Stomach (tissue), 9 donors: ENCODE results near the gene FER1L5. TPM values are rescaled to one million over a fixed set of nuclear protein-coding genes. Genes with fewer than 3 reads are reported as not detected.

Experiments used
- DNase-seq, 2 donors: peaks; one replicate each; pipeline versions ENCODE4 v3.0.0 to v3.0.0-alpha.2; 2013 to 2019
- H3K27ac ChIP-seq, 5 donors: fragments of 200-600 bp in 4 of 5; sonication (generic) in 4 of 5; one replicate each; pipeline ENCODE4 v1.5.1; 2013 to 2019; ENCODE audit warnings: mild to moderate bottlenecking in 1 of 5, moderate library complexity in 1 of 5
- H3K27me3 ChIP-seq, 3 donors: fragments of 200-600 bp; sonication (generic); one replicate each; pipeline ENCODE4 v1.5.1; 2017 to 2019; ENCODE audit warnings: mixed run types in 1 of 3
- H3K36me3 ChIP-seq, 4 donors: fragments of 200-600 bp; sonication (generic); 1 replicate in 3 of 4; 2 replicates in 1 of 4; pipeline ENCODE4 v1.5.1; 2016 to 2019
- H3K4me1 ChIP-seq, 4 donors: fragments of 200-600 bp; sonication (generic); one replicate each; pipeline ENCODE4 v1.5.1; 2016 to 2019
- H3K4me3 ChIP-seq, 4 donors: fragments of 200-600 bp; sonication (generic) in 3 of 4; one replicate each; pipeline ENCODE4 v1.5.1; 2016 to 2019; ENCODE audit warnings: mild to moderate bottlenecking in 1 of 4
- H3K9me3 ChIP-seq, 4 donors: fragments of 200-600 bp; sonication (generic); one replicate each; pipeline ENCODE4 v1.5.1; 2016 to 2019
- EP300 ChIP-seq: sonication (generic); formaldehyde crosslinking; IDR thresholded peaks from one replicate; pipeline ENCODE4 v1.6.1; 2017; ENCODE audit warnings: antibody characterized with exemption
- POLR2A ChIP-seq, 4 donors: fragments of 450-650 bp; IDR thresholded peaks; one replicate each; pipeline ENCODE4 v1.6.1; 2016; ENCODE audit warnings: antibody characterized with exemption in 4 of 4, control low read depth in 2 of 4, mild to moderate bottlenecking in 1 of 4, moderate library complexity in 1 of 4
- POLR2AphosphoS5 ChIP-seq, 3 donors: sonication (generic); formaldehyde crosslinking; IDR thresholded peaks; one replicate each; pipeline ENCODE4 v1.6.1; 2016; ENCODE audit warnings: antibody characterized with exemption in 3 of 3
- WGBS, 5 donors: extraction: QIAGEN DNeasy Blood & Tissue Kit in 3 of 5; methylation state at CpG; one replicate each; pipeline versions ENCODE4 v1.1.5 to v1.1.7; 2013 to 2018; 5-methylcytosine and 5-hydroxymethylcytosine counted together
- intact Hi-C: fragments of 100-400 bp; cut with DNase I; formaldehyde crosslinking; loops from one replicate; pipeline ENCODE4 v1.15.1; 2023; ENCODE audit warnings: low total_unique reads
- polyA plus RNA-seq, 3 donors: library from polyadenylated mRNA; stranded (reverse); fragments of 200-250 nt; gene quantifications; one replicate each; pipeline ENCODE4 v1.2.3, GENCODE V29; 2013
- total RNA-seq, 5 donors: library from RNA; depleted of rRNA; stranded (reverse); fragments of >200 nt; gene quantifications; one replicate each; pipeline versions ENCODE4 v1.1.0 to v1.2.3, GENCODE V29; 2014 to 2016
- TF ChIP-seq, protein P1 (sequence below), 7 experiments: fragments of 450-650 bp in 4 of 7; fragments of 200-600 bp in 3 of 7; sonication (generic) in 3 of 7; IDR thresholded peaks; one replicate each; pipeline ENCODE4 v1.5.1; 2016 to 2019; ENCODE audit warnings: antibody characterized with exemption in 7 of 7, control low read depth in 2 of 7, mild to moderate bottlenecking in 1 of 7
- donor health status: healthy with polysubstance abuse.
- donor health status: Bipolar disorder and iron deficiency.
- donor health status: healthy.

Gene FER1L5
- total and polyA plus RNA-seq, 8 donors = 0.03 to 0.73 (median 0.06) TPM; not detected in 5

DNA sequence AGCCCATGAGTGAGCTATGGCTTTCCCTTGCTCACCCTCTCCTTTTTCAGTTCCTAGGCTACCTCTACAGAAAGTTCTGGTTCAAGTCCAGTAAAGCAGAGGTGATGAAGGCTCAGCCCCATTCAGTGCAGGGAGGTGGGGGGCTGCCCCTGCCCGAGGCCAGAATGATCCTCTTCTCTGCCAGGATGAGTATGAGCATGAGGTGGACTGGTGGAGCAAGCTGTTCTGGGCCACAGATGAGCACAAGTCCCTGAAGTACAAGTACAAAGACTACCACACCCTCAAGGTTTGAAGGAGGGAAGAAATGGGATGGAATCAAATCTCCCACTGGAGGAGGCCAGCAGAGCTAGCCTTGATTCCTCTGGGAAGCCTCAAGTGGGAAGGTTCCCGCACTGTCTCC is 54.9 kb downstream of the FER1L5 start:
- intact Hi-C loops = no loop called here
- Histone ChIP-seq H3K27ac (no peak overlapping the region), H3K4me3 (no peak overlapping the region), H3K36me3 (peaks cover 0 to 18% (median 11%) of the 10 kb centered on the region in 4 donors), H3K27me3 (no peaks in the 10 kb centered on the region), H3K9me3 (no peaks in the 10 kb centered on the region), H3K4me1 (no peaks in the 10 kb centered on the region)
- no peak for DNase-seq
- no peak for TF ChIP-seq POLR2A (IDR thresholded peaks at IDR 0.05)
- no peak for TF ChIP-seq POLR2AphosphoS5 (IDR thresholded peaks at IDR 0.05)
- TF ChIP-seq, protein P1, sequence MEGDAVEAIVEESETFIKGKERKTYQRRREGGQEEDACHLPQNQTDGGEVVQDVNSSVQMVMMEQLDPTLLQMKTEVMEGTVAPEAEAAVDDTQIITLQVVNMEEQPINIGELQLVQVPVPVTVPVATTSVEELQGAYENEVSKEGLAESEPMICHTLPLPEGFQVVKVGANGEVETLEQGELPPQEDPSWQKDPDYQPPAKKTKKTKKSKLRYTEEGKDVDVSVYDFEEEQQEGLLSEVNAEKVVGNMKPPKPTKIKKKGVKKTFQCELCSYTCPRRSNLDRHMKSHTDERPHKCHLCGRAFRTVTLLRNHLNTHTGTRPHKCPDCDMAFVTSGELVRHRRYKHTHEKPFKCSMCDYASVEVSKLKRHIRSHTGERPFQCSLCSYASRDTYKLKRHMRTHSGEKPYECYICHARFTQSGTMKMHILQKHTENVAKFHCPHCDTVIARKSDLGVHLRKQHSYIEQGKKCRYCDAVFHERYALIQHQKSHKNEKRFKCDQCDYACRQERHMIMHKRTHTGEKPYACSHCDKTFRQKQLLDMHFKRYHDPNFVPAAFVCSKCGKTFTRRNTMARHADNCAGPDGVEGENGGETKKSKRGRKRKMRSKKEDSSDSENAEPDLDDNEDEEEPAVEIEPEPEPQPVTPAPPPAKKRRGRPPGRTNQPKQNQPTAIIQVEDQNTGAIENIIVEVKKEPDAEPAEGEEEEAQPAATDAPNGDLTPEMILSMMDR (IDR thresholded peaks at IDR 0.05) = no peak
- no peak for TF ChIP-seq EP300
- 80 to 96% (median 87%) methylated on average over 1 to 2 of the region's 2 CpGs for WGBS, 5 donors

DNA sequence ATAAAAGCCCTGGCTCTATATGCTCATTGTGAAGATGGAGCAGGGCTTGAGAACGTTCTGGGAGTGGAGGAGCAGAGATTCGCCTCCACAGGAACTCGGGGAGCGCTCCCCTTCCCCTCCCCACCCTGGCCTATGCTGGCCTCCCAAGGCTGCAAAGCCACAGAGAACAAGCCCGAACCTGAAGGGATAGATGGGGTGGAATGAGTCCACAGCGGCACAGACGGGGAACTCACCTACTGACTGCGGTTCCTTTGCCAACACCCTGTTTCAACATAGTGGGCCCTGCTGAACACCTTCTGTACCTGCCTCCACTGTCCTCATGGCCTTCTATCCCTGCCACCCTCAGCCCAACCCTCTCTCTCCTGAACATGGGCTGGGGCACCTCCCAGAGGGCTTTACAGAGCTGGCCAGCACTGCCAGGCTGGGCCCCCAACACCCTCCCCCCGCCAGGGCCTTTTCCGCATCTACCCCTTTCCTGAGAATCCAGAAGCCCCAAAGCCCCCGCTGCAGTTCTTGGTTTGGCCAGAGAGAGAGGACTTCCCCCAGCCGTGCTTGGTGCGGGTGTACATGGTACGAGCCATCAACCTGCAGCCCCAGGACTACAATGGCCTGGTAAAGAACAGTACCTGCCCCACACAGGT is 55.8 kb downstream of the FER1L5 start:
- 86 to 96% (median 89%) methylated on average over 12 to 14 of the region's 14 CpGs for WGBS, 5 donors
- no peak overlapping the region for H3K27ac ChIP-seq
- H3K9me3 ChIP-seq = no peaks in the 10 kb centered on the region
- intact Hi-C loops = no loop called here
- no peak overlapping the region for H3K4me3 ChIP-seq
- H3K36me3 ChIP-seq = peaks cover 0 to 27% (median 20%) of the 10 kb centered on the region in 4 donors
- H3K27me3 ChIP-seq = no peaks in the 10 kb centered on the region
- no peaks in the 10 kb centered on the region for H3K4me1 ChIP-seq
- TF ChIP-seq POLR2A (IDR thresholded peaks at IDR 0.05) = no peak
- no peak for TF ChIP-seq EP300
- TF ChIP-seq, protein P1 (IDR thresholded peaks at IDR 0.05) = no peak
- no peak for TF ChIP-seq POLR2AphosphoS5 (IDR thresholded peaks at IDR 0.05)
- DNase-seq = no peak

DNA sequence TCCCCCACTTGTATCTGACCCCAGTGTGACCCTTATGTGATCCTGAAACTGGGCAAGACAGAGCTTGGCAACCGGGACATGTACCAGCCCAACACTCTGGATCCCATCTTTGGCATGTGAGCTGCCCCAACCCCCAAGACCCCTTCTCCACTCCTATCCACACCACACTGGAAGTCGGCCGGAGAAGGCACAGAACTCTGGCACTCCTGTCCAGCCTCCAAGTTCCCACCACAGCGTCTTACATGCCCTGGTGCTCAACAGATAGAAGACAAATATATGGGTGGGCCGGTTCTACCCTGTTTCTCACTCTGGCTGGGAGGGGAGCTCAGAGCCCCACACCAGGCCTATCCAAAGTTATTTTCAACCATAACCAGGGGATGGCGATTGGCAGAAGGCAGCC is 56.5 kb downstream of the FER1L5 start:
- TF ChIP-seq POLR2AphosphoS5 (IDR thresholded peaks at IDR 0.05) = no peak
- no peaks in the 10 kb centered on the region for H3K4me1 ChIP-seq
- H3K27me3 ChIP-seq = no peaks in the 10 kb centered on the region
- no peak overlapping the region for H3K4me3 ChIP-seq
- H3K27ac ChIP-seq = no peak overlapping the region
- no peaks in the 10 kb centered on the region for H3K9me3 ChIP-seq
- intact Hi-C loops = no loop called here
- peaks cover 0 to 34% (median 24%) of the 10 kb centered on the region in 4 donors for H3K36me3 ChIP-seq
- DNase-seq = no peak
- 89 to 97% (median 94%) methylated on average over 5 to 6 of the region's 6 CpGs for WGBS, 5 donors

DNA sequence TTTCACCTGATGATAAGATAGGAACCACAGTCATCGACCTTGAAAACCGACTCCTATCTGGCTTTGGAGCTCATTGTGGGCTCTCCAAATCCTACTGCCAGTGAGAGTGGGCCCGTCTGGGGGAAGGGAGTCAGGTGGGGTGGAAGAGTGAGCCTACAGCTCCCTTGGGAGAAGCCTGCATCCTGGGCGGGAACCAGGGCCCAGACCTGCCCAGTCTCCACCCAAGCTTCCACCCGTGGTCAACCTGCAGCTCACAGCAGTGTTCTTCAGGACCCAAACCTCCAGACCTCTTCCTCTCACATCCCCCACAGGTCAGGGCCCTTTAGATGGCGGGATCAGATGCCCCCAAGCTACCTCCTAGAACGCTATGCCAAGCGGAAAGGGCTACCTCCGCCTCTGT is 57.1 kb downstream of the FER1L5 start:
- intact Hi-C loops = no loop called here
- H3K9me3 ChIP-seq = no peaks in the 10 kb centered on the region
- H3K4me3 ChIP-seq = no peak overlapping the region
- H3K27ac ChIP-seq = no peak overlapping the region
- WGBS, 5 donors = 71 to 88% (median 72%) methylated on average over 9 of the region's 9 CpGs
- H3K27me3 ChIP-seq = no peaks in the 10 kb centered on the region
- H3K4me1 ChIP-seq = no peaks in the 10 kb centered on the region
- TF ChIP-seq EP300 = no peak
- no peak for TF ChIP-seq POLR2AphosphoS5 (IDR thresholded peaks at IDR 0.05)
- TF ChIP-seq, protein P1 (IDR thresholded peaks at IDR 0.05) = no peak
- no peak for TF ChIP-seq POLR2A (IDR thresholded peaks at IDR 0.05)
- DNase-seq = no peak
- H3K36me3 ChIP-seq = peaks cover 0 to 40% (median 29%) of the 10 kb centered on the region in 4 donors

DNA sequence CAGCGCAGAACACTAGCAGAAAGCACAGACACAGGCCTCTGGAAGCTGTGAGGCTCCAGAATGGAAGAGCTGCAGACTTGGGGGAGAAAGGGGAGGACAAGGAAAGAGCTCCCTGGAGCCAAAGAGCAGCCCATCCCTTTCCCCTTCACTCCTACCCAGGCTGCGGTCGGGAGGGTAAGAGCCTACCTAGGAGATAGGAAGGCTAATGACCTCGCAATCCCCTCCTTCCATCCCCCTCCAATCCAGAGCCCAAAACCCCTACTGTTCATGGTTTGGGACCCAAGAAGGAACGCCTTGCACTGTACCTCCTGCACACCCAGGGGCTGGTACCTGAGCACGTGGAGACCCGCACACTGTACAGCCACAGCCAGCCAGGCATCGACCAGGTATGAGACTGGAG is 57.5 kb downstream of the FER1L5 start:
- Histone ChIP-seq H3K4me3 (no peak overlapping the region), H3K9me3 (no peaks in the 10 kb centered on the region), H3K36me3 (peaks cover 0 to 44% (median 34%) of the 10 kb centered on the region in 4 donors), H3K4me1 (no peaks in the 10 kb centered on the region), H3K27me3 (no peaks in the 10 kb centered on the region), H3K27ac (no peak overlapping the region)
- TF ChIP-seq POLR2A (IDR thresholded peaks at IDR 0.05) = no peak
- TF ChIP-seq POLR2AphosphoS5 (IDR thresholded peaks at IDR 0.05) = no peak
- no peak for TF ChIP-seq EP300
- TF ChIP-seq, protein P1 (IDR thresholded peaks at IDR 0.05) = no peak
- DNase-seq = no peak
- 94 to 97% (median 95%) methylated on average over 8 of the region's 8 CpGs for WGBS, 5 donors
- intact Hi-C loops = no loop called here
